NT2/D1 (cell line): ENCODE measurements around the gene MAGEH1.

Source experiments
- SUZ12 ChIP-seq: IDR thresholded peaks from 2 replicates; pipeline ENCODE4 v1.6.1; 2011; ENCODE audit not compliant: insufficient read length, insufficient read depth; ENCODE audit errors: extremely low read depth
- YY1 ChIP-seq: IDR thresholded peaks from 2 replicates; pipeline ENCODE4 v1.6.1; 2011; ENCODE audit not compliant: insufficient read length, insufficient read depth
- ZNF274 ChIP-seq: IDR thresholded peaks from 2 replicates; pipeline ENCODE4 v1.6.1; 2011; ENCODE audit warnings: mild to moderate bottlenecking, low read depth, low read length

- TF ChIP-seq YY1: no peak
- TF ChIP-seq SUZ12: no peak
- TF ChIP-seq ZNF274: no peak
Observed at GRCh38 chrX:55490974-55491373, 39.0 kb downstream of the MAGEH1 start.
